ENCODE results near the gene MAX. TPM values are rescaled to one million over a fixed set of nuclear protein-coding genes. Genes with fewer than 3 reads are reported as not detected.
"Not testable (repeated sequence)": the region's sequence is repeated elsewhere in the genome, so short reads cannot be mapped to it uniquely, and the experiment has no call there.

MAX gene
- total RNA-seq, 3 donors from 2014 or later: 50.5 to 64.1 (median 51.7) TPM

GRCh38 chr14:65100922-65101541, 1.3 kb downstream of the MAX start:
- Histone ChIP-seq H3K36me3 (no peaks in the 10 kb centered on the region), H3K27me3 (no peaks in the 10 kb centered on the region), H3K27ac (peak overlapping the region in 1 of 2 donors; percentile 93), H3K4me3 (peak overlapping the region; percentile 94 to 95 (median 95)), H3K4me1 (peaks cover 4 to 32% of the 10 kb centered on the region in 2 donors), H3K9me3 (no peaks in the 10 kb centered on the region)
- DNase-seq (ENCODE audit: low spot score in 2 of 2): no peak
- TF ChIP-seq POLR2AphosphoS5 (IDR thresholded peaks at IDR 0.05): no peak
- no peak for TF ChIP-seq CTCF (IDR thresholded peaks at IDR 0.05)
- TF ChIP-seq POLR2A (IDR thresholded peaks at IDR 0.05): no peak
- intact Hi-C loops (cut with DNase I; ENCODE audit: low total_unique reads): no loop called here

- intact Hi-C loops (cut with DNase I; ENCODE audit: low total_unique reads): no loop called here
- H3K9me3 ChIP-seq: no peaks in the 10 kb centered on the region
- TF ChIP-seq POLR2A (IDR thresholded peaks at IDR 0.05): no peak
- TF ChIP-seq CTCF (IDR thresholded peaks at IDR 0.05): no peak
- TF ChIP-seq POLR2AphosphoS5 (IDR thresholded peaks at IDR 0.05): no peak
- peak overlapping the region in 1 of 3 donors; percentile 32 for H3K4me3 ChIP-seq
- no peak for DNase-seq (ENCODE audit: low spot score in 2 of 2)
- peaks cover 4 to 42% of the 10 kb centered on the region in 2 donors for H3K4me1 ChIP-seq
- peak overlapping the region; percentile 23 to 50 for H3K27ac ChIP-seq
- no peaks in the 10 kb centered on the region for H3K27me3 ChIP-seq
- no peaks in the 10 kb centered on the region for H3K36me3 ChIP-seq
These were observed 3.7 kb downstream of the MAX start for GRCh38 chr14:65098586-65098985.

GRCh38 chr14:65096323-65097089, 5.8 kb downstream of the MAX start:
- intact Hi-C loops (cut with DNase I; ENCODE audit: low total_unique reads): no loop called here
- DNase-seq (ENCODE audit: low spot score in 2 of 2): no peak
- TF ChIP-seq CTCF (IDR thresholded peaks at IDR 0.05) (no peak), POLR2A (IDR thresholded peaks at IDR 0.05) (no peak), POLR2AphosphoS5 (IDR thresholded peaks at IDR 0.05) (no peak)
- Histone ChIP-seq H3K4me3 (no peak overlapping the region), H3K36me3 (peaks cover 2% of the 10 kb centered on the region), H3K4me1 (peaks cover 4 to 42% of the 10 kb centered on the region in 2 donors), H3K27ac (peak overlapping the region; percentile 66 to 68), H3K9me3 (no peaks in the 10 kb centered on the region), H3K27me3 (no peaks in the 10 kb centered on the region)

GRCh38 chr14:65095633-65096205, 6.6 kb downstream of the MAX start:
- Histone ChIP-seq H3K9me3 (no peaks in the 10 kb centered on the region), H3K4me1 (peaks cover 4 to 37% of the 10 kb centered on the region in 2 donors), H3K36me3 (peaks cover 5% of the 10 kb centered on the region), H3K4me3 (no peak overlapping the region), H3K27me3 (no peaks in the 10 kb centered on the region), H3K27ac (peak overlapping the region; percentile 66 to 68)
- TF ChIP-seq CTCF (IDR thresholded peaks at IDR 0.05) (no peak), POLR2AphosphoS5 (IDR thresholded peaks at IDR 0.05) (peak in 2 of 3 donors; percentile 18 to 42), POLR2A (IDR thresholded peaks at IDR 0.05) (no peak)
- DNase-seq (ENCODE audit: low spot score in 2 of 2): peak; percentile 56 to 67
- intact Hi-C loops (cut with DNase I; ENCODE audit: low total_unique reads): no loop called here

- Histone ChIP-seq H3K4me1 (peaks cover 4 to 23% of the 10 kb centered on the region in 2 donors), H3K9me3 (peaks cover 0 to 3% of the 10 kb centered on the region in 2 donors), H3K27me3 (no peaks in the 10 kb centered on the region), H3K27ac (no peak overlapping the region), H3K4me3 (no peak overlapping the region), H3K36me3 (peaks cover 5% of the 10 kb centered on the region)
- TF ChIP-seq POLR2AphosphoS5 (IDR thresholded peaks at IDR 0.05): no peak
- no peak for TF ChIP-seq POLR2A (IDR thresholded peaks at IDR 0.05)
- no peak for TF ChIP-seq CTCF (IDR thresholded peaks at IDR 0.05)
- intact Hi-C loops (cut with DNase I; ENCODE audit: low total_unique reads): no loop called here
- DNase-seq (ENCODE audit: low spot score in 2 of 2): no peak
These were observed 10.0 kb downstream of the MAX start for GRCh38 chr14:65092349-65092748.

- DNase-seq (ENCODE audit: low spot score in 2 of 2); H3K9me3 ChIP-seq; H3K4me1 ChIP-seq; H3K4me3 ChIP-seq; H3K27me3 ChIP-seq; intact Hi-C loops (cut with DNase I; ENCODE audit: low total_unique reads); H3K27ac ChIP-seq; H3K36me3 ChIP-seq: not testable (repeated sequence)
These were observed 14.5 kb downstream of the MAX start for GRCh38 chr14:65087835-65088234.

GRCh38 chr14:65086686-65087085, 15.6 kb downstream of the MAX start:
- H3K4me3 ChIP-seq; H3K4me1 ChIP-seq; H3K9me3 ChIP-seq; H3K36me3 ChIP-seq; DNase-seq (ENCODE audit: low spot score in 2 of 2); intact Hi-C loops (cut with DNase I; ENCODE audit: low total_unique reads); H3K27ac ChIP-seq; H3K27me3 ChIP-seq: not testable (repeated sequence)
